GM12878 (cell line): ENCODE measurements around the gene CALR. TPM values are rescaled to one million over a fixed set of nuclear protein-coding genes. Genes with fewer than 3 reads are reported as not detected.

Experiments
- ATAC-seq: fragments of 200-7000 bp; cut with Tn5 transposase; 3 replicates; pipeline ENCODE4 v1.9.1; 2020; ENCODE audit warnings: mild to moderate bottlenecking, moderate library complexity
- BruUV-seq: library from RNA; stranded (reverse); fragments of 400-500 nt; replicated peaks from 2 replicates; lab custom pipeline; 2021; lab: Mats Ljungman, UMichigan
- CTCF ChIA-PET: fragments of 300-600 bp; sonication (Branson Sonifier 250); formaldehyde crosslinking; extraction: SDS; loops from one replicate; lab custom pipeline; 2021; ENCODE audit warnings: inconsistent platforms; lab: Yijun Ruan, JAX
- POLR2A ChIA-PET: fragments of 350-600 bp; formaldehyde crosslinking; extraction: SDS; loops from one replicate; lab custom pipeline; 2021; ENCODE audit warnings: inconsistent platforms; lab: Charles Lee
- RAD21 ChIA-PET: fragments of 300-600 bp; sonication (Branson Sonifier 250); formaldehyde crosslinking; loops from one replicate; lab custom pipeline; 2023; ENCODE audit warnings: antibody characterized with exemption; ENCODE audit not compliant: unreplicated experiment; lab: Charles Lee
- SMC1A ChIA-PET: fragments of 300-600 bp; sonication (Branson Sonifier 250); formaldehyde crosslinking; loops from one replicate; lab custom pipeline; 2023; ENCODE audit not compliant: unreplicated experiment, uncharacterized antibody; lab: Charles Lee
- DNase-seq: peaks from one replicate; pipeline ENCODE4 v3.0.0-alpha.2; 2011; ENCODE audit warnings: low read depth, low spot score
- FAIRE-seq: peaks from 3 replicates; lab custom pipeline; 2011; peaks lifted over from hg19 to GRCh38; lab: Jason Lieb, UNC
- H2AFZ ChIP-seq: 2 replicates; pipeline ENCODE4 v1.6.0; 2011; ENCODE audit warnings: low read depth, low read length, control low read depth; ENCODE audit not compliant: control insufficient read depth
- H3K27ac ChIP-seq: 2 replicates; pipeline ENCODE4 v1.5.1; 2011; ENCODE audit warnings: control low read depth; ENCODE audit not compliant: control insufficient read depth, insufficient read depth
- H3K27me3 ChIP-seq, 2 experiments: replicated peaks in 1 of 2; 2 replicates each; pipeline versions ENCODE4 v1.6.0 to v1.6.1; 2011; ENCODE audit warnings: low read length in 1 of 2; ENCODE audit not compliant: control insufficient read depth in 2 of 2, insufficient read depth in 2 of 2
- H3K36me3 ChIP-seq, 2 experiments: 2 replicates each; pipeline ENCODE4 v1.5.1; 2011; ENCODE audit warnings: low read length in 1 of 2; ENCODE audit not compliant: control insufficient read depth in 2 of 2, insufficient read depth in 2 of 2
- H3K4me1 ChIP-seq: 2 replicates; pipeline ENCODE4 v1.6.1; 2011; ENCODE audit warnings: mild to moderate bottlenecking, low read length, moderate library complexity, mixed read lengths; ENCODE audit not compliant: control insufficient read depth, insufficient read depth
- H3K4me2 ChIP-seq: 2 replicates; pipeline ENCODE4 v1.6.0; 2011; ENCODE audit warnings: control low read depth; ENCODE audit not compliant: control insufficient read depth, insufficient read depth
- H3K4me3 ChIP-seq: fragments of 200-600 bp; sonication (generic); 2 replicates; pipeline ENCODE4 v1.5.1; 2016
- H3K79me2 ChIP-seq: 2 replicates; pipeline ENCODE4 v1.6.0; 2011; ENCODE audit warnings: low read length; ENCODE audit not compliant: control insufficient read depth, insufficient read depth
- H3K9ac ChIP-seq: 2 replicates; pipeline ENCODE4 v1.8.0; 2011; ENCODE audit warnings: low read length, control low read depth, mixed read lengths; ENCODE audit not compliant: control insufficient read depth, insufficient read depth
- H3K9me3 ChIP-seq: replicated peaks from 3 replicates; pipeline ENCODE4 v1.5.1; 2011; ENCODE audit warnings: mild to moderate bottlenecking, low read length; ENCODE audit not compliant: control insufficient read depth, insufficient read depth
- H4K20me1 ChIP-seq: 2 replicates; pipeline ENCODE4 v1.6.0; 2011; ENCODE audit not compliant: control insufficient read depth, insufficient read depth
- ESRRA ChIP-seq: IDR thresholded peaks from 2 replicates; pipeline ENCODE4 v1.6.1; 2012; ENCODE audit warnings: mild to moderate bottlenecking, low read length, improper control_type of control experiment
- EZH2 ChIP-seq: IDR thresholded peaks from 2 replicates; pipeline ENCODE4 v1.6.1; 2012; ENCODE audit warnings: low read depth, mild to moderate bottlenecking, control low read depth, inconsistent platforms, low read length, borderline replicate concordance; ENCODE audit not compliant: control insufficient read depth
- HDGF ChIP-seq: fragments of 450-650 bp; IDR thresholded peaks from 2 replicates; pipeline ENCODE4 v1.6.1; 2016; ENCODE audit warnings: antibody characterized with exemption
- NR2C1 ChIP-seq: fragments of 450-650 bp; IDR thresholded peaks from 2 replicates; pipeline ENCODE4 v1.6.1; 2017; ENCODE audit warnings: antibody characterized with exemption, mild to moderate bottlenecking, moderate library complexity
- RAD21 ChIP-seq: IDR thresholded peaks from 2 replicates; pipeline ENCODE4 v1.6.1; 2011; ENCODE audit warnings: mild to moderate bottlenecking, low read depth, low read length, moderate library complexity; ENCODE audit not compliant: insufficient read depth
- RUNX3 ChIP-seq: IDR thresholded peaks from 2 replicates; pipeline ENCODE4 v1.6.1; 2012; ENCODE audit warnings: low read length, inconsistent platforms
- SUPT20H ChIP-seq: IDR thresholded peaks from 2 replicates; pipeline ENCODE4 v1.6.1; 2011; ENCODE audit warnings: low read depth, mild to moderate bottlenecking, low read length, moderate library complexity, borderline replicate concordance; ENCODE audit not compliant: control insufficient read depth
- YY1 ChIP-seq: IDR thresholded peaks from 2 replicates; pipeline ENCODE4 v1.6.1; 2011; ENCODE audit warnings: low read depth, mild to moderate bottlenecking, low read length
- ZBTB40 ChIP-seq: fragments of 450-650 bp; IDR thresholded peaks from 2 replicates; pipeline ENCODE4 v1.6.1; 2016; ENCODE audit warnings: mild to moderate bottlenecking, moderate library complexity, borderline replicate concordance
- WGBS: methylation state at CpG from one replicate; pipeline ENCODE4 v1.1.6; 2016; ENCODE audit warnings: low lambda C conversion rate; ENCODE audit not compliant: insufficient replicate concordance, insufficient coverage; ENCODE audit errors: missing lambda C conversion rate; 5-methylcytosine and 5-hydroxymethylcytosine counted together
- in situ Hi-C: fragments of 300-500 bp; cut with MboI; formaldehyde crosslinking; loops from 9 replicates; pipeline ENCODE4 v1.14.3; 2018; ENCODE audit warnings: mixed read lengths
- intact Hi-C: fragments of 100-400 bp; cut with micrococcal nuclease; formaldehyde crosslinking; loops from one replicate; pipeline ENCODE4 v1.14.2; 2022; ENCODE audit not compliant: unreplicated experiment
- polyA plus RNA-seq, 11 experiments: library from polyadenylated mRNA; depleted of rRNA in 4 of 11; unstranded in 6 of 11; stranded (reverse) in 5 of 11; fragments of >200 nt; fragmentation: Nextera tagmentation in 4 of 11; fragmentation: Illumina TruSeq in 1 of 11; extraction: Ambion mirVana in 4 of 11; extraction: Trizol in 1 of 11; gene quantifications; 1 replicate in 1 of 11; 2 replicates in 10 of 11; pipeline versions ENCODE4 v1.2.1 to v1.2.3, GENCODE V29; 2011 to 2016; ENCODE audit warnings: inconsistent platforms in 2 of 11, missing spikeins in 2 of 11, low read depth in 1 of 11
- total RNA-seq, 4 experiments: library from RNA; depleted of rRNA in 3 of 4; stranded (reverse); fragments of >200 nt in 3 of 4; fragmentation: Illumina TruSeq in 1 of 4; extraction: Trizol in 1 of 4; gene quantifications; 2 replicates each; pipeline versions ENCODE4 v1.2.1 to v1.2.3, GENCODE V29; 2013 to 2021

Gene CALR
- total and polyA plus RNA-seq, 10 of the 15 experiments (the other 5 are each of a cell fraction or from before 2014, with no cell fraction given) = 202 to 1,451 (median 749) TPM

GRCh38 chr19:12969292-12969988 lies 31.0 kb downstream of the CALR start, which contains the start of gene DAND5:
Gene DAND5, plus strand, starts transcription at chr19:12969576. Its CDS starts 85 bp downstream, at chr19:12969661.
- ChIA-PET SMC1A (no interaction called here), RAD21 (no interaction called here), POLR2A (no interaction called here), CTCF (interaction anchor here (1.1 kb wide), 1 partner anchor 92 kb away, joined by 3 read pairs; no protein-coding TSS in a partner anchor)
- Histone ChIP-seq H3K4me3 (no peak within 1 kb of the TSS), H3K9me3 (no peaks in the 10 kb centered on the region), H3K27ac (no peak within 1 kb of the TSS), H4K20me1 (no peaks in the 10 kb centered on the region), H3K79me2 (no peaks in the 10 kb centered on the region), H3K4me2 (no peak within 1 kb of the TSS), H3K4me1 (0 out of 2 replicates have a peak, but pooled peaks cover 3% of the 10 kb centered on the region), H3K27me3 (no peaks in the 10 kb centered on the region), H3K36me3 (no peaks in the 10 kb centered on the region), H3K9ac (no peak within 1 kb of the TSS), H2AFZ (no peak within 1 kb of the TSS)
- ATAC-seq (no peak), DNase-seq (no peak), FAIRE-seq (no peak)
- intact Hi-C loops = no loop called here
- 30% methylated on average over 14 of the region's 14 CpGs for WGBS
- no TSS peak for BruUV-seq
- in situ Hi-C loops = no loop called here
- no peak for TF ChIP-seq EZH2
- no peak for TF ChIP-seq YY1
- TF ChIP-seq NR2C1 = no peak
- TF ChIP-seq ESRRA = no peak

DNA sequence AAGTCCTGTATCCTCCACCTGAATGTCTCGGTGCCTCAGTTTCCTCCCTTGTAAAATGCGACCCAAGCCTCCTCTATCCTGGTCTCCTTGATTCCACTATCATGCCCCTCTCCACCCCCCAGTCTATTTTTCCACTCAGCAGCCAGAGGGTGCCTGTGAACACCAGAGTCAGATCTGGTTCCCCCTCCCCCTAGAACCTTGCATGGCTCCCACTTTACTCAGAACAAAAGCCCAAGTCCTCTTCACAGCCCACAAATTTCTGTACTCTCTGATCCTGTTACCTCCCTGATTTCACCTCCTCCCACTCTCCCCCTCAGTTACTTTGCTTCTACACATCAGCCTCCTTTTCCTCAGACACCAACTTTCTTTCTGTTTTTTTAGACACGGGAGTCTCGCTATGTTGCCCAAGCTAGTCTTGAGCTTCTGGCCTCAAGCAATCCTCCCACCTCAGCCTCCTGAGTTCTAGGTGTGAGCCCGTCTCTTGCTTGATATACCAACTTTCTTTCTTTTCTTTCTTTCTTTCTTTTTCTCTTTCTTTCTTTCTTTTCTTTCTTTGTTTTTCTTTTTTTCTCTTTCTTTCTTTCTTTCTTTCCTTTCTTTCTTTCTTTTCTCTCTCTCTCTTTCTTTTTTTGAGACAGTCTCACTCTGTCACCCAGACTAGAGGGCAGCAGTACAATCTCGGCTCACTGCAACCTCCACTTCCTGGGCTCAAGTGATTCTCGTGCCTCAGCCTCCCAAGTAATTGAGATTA lies 31.8 kb downstream of the CALR start:
- no peaks in the 10 kb centered on the region for H3K4me1 ChIP-seq
- no peak for FAIRE-seq
- H4K20me1 ChIP-seq = no peaks in the 10 kb centered on the region
- WGBS = 41% methylated on average over 5 of the region's 7 CpGs
- ChIA-PET CTCF (interaction anchor here (2.5 kb wide), 1 partner anchor 91 kb away, joined by 7 read pairs; no protein-coding TSS in a partner anchor), SMC1A (no interaction called here), POLR2A (no interaction called here), RAD21 (interaction anchor here (1.0 kb wide), 1 partner anchor 92 kb away, joined by 3 read pairs; no protein-coding TSS in a partner anchor)
- H3K27me3 ChIP-seq = no peaks in the 10 kb centered on the region
- in situ Hi-C loops (loop anchor here (10.0 kb wide), 1 partner anchor 295 kb away; no protein-coding TSS in a partner anchor), intact Hi-C loops (no loop called here)
- no peak overlapping the region for H3K27ac ChIP-seq
- H3K9me3 ChIP-seq = no peaks in the 10 kb centered on the region
- no peak overlapping the region for H3K9ac ChIP-seq
- no peak overlapping the region for H3K4me3 ChIP-seq
- H3K4me2 ChIP-seq = no peak overlapping the region
- no peaks in the 10 kb centered on the region for H3K36me3 ChIP-seq
- no peak for DNase-seq
- ATAC-seq = no peak
- H2AFZ ChIP-seq = no peak overlapping the region
- no peaks in the 10 kb centered on the region for H3K79me2 ChIP-seq
- BruUV-seq = no TSS peak
- TF ChIP-seq RUNX3 (no peak), HDGF (no peak), ZBTB40 (no peak), RAD21 (no peak), SUPT20H (no peak)
